Measurements from ENCODE around the gene AMY1B.
"Not testable (repeated sequence)": the region's sequence is repeated elsewhere in the genome, so short reads cannot be mapped to it uniquely, and the experiment has no call there.

AMY1B gene

GRCh38 chr1:103696110-103696509 is at the start of gene AMY1B:
Gene AMY1B (minus strand): TSS chr1:103696210. CDS start chr1:103695639, 571 bp downstream.
- DNase-seq, result not testable (repeated sequence)

- not testable (repeated sequence) for DNase-seq
These were observed 49.0 kb upstream of the AMY1B start for GRCh38 chr1:103745040-103745439.

- not testable (repeated sequence) for DNase-seq
These were observed 48.4 kb upstream of the AMY1B start for GRCh38 chr1:103744449-103744848.

- not testable (repeated sequence) for DNase-seq
These were observed 42.0 kb upstream of the AMY1B start for GRCh38 chr1:103738031-103738430.

GRCh38 chr1:103735334-103735733 is 39.3 kb upstream of the AMY1B start:
- DNase-seq, result not testable (repeated sequence)

GRCh38 chr1:103721473-103721872 is 25.5 kb upstream of the AMY1B start:
- DNase-seq, result not testable (repeated sequence)

- DNase-seq, result not testable (repeated sequence)
These were observed 21.4 kb upstream of the AMY1B start for GRCh38 chr1:103717404-103717803.

GRCh38 chr1:103710381-103710780 is 14.4 kb upstream of the AMY1B start:
- DNase-seq, result not testable (repeated sequence)

- not testable (repeated sequence) for DNase-seq
These were observed 11.7 kb upstream of the AMY1B start for GRCh38 chr1:103707670-103708069.

- not testable (repeated sequence) for DNase-seq
These were observed 5.2 kb upstream of the AMY1B start for GRCh38 chr1:103701256-103701655.

- not testable (repeated sequence) for DNase-seq
These were observed 4.7 kb upstream of the AMY1B start for GRCh38 chr1:103700669-103701068.

GRCh38 chr1:103697430-103697829 is 1.4 kb upstream of the AMY1B start:
- DNase-seq, result not testable (repeated sequence)

GRCh38 chr1:103676335-103676734 is 19.7 kb downstream of the AMY1B start:
- DNase-seq, result not testable (repeated sequence)

GRCh38 chr1:103655460-103655859 is 40.5 kb downstream of the AMY1B start, which contains the start of gene AMY1A:
Gene AMY1A (plus strand): TSS chr1:103655760. CDS start chr1:103656331, 571 bp downstream.
- not testable (repeated sequence) for DNase-seq

GRCh38 chr1:103654133-103654532 is 41.9 kb downstream of the AMY1B start:
- not testable (repeated sequence) for DNase-seq

- not testable (repeated sequence) for DNase-seq
These were observed 45.1 kb downstream of the AMY1B start for GRCh38 chr1:103650889-103651288.

GRCh38 chr1:103650305-103650704 is 45.7 kb downstream of the AMY1B start:
- DNase-seq, result not testable (repeated sequence)

- DNase-seq, result not testable (repeated sequence)
These were observed 52.1 kb downstream of the AMY1B start for GRCh38 chr1:103643908-103644307.

GRCh38 chr1:103641194-103641593 is 54.8 kb downstream of the AMY1B start:
- DNase-seq, result not testable (repeated sequence)
